GM18511 (cell line): ENCODE results near the gene HBD.
"Not testable (repeated sequence)": the region's sequence is repeated elsewhere in the genome, so short reads cannot be mapped to it uniquely, and the experiment has no call there.

ENCODE experiments used
- ATAC-seq: cut with Tn5 transposase; IDR thresholded peaks from one replicate; pipeline ENCODE4 v1.9.1; 2021; ENCODE audit warnings: mild to moderate bottlenecking, moderate library complexity; ENCODE audit not compliant: unreplicated experiment

HBD gene

GRCh38 chr11:5234381-5234834, at the start of gene HBD:
Gene HBD, minus strand, starts transcription at chr11:5234483. Its CDS starts 50 bp downstream, at chr11:5234433.
- peak; percentile 91 for ATAC-seq

- ATAC-seq, result no peak
Observed at GRCh38 chr11:5283882-5284281, 49.6 kb upstream of the HBD start.

GRCh38 chr11:5283086-5283485, 48.8 kb upstream of the HBD start:
- no peak for ATAC-seq

- no peak for ATAC-seq
Observed at GRCh38 chr11:5282628-5283027, 48.3 kb upstream of the HBD start.

- no peak for ATAC-seq
Observed at GRCh38 chr11:5281596-5281995, 47.3 kb upstream of the HBD start.

- peak; percentile 95 for ATAC-seq
Observed at GRCh38 chr11:5280582-5281102, 46.4 kb upstream of the HBD start.

GRCh38 chr11:5279471-5280090, 45.3 kb upstream of the HBD start:
- ATAC-seq, result no peak

GRCh38 chr11:5277807-5278382, 43.6 kb upstream of the HBD start:
- ATAC-seq, result peak; percentile 50

GRCh38 chr11:5276697-5277096, 42.4 kb upstream of the HBD start:
- ATAC-seq, result no peak

GRCh38 chr11:5275369-5276110, 41.3 kb upstream of the HBD start:
- no peak for ATAC-seq

- ATAC-seq, result no peak
Observed at GRCh38 chr11:5274395-5274794, 40.1 kb upstream of the HBD start.

GRCh38 chr11:5272395-5273017, 38.2 kb upstream of the HBD start:
- ATAC-seq, result no peak

GRCh38 chr11:5269715-5270147, 35.4 kb upstream of the HBD start, which contains the start of gene HBE1:
Gene HBE1, minus strand, starts transcription at chr11:5269945. Its CDS starts 55 bp downstream, at chr11:5269890.
- ATAC-seq, result no peak

- no peak for ATAC-seq
Observed at GRCh38 chr11:5267033-5267563, 32.8 kb upstream of the HBD start.

- no peak for ATAC-seq
Observed at GRCh38 chr11:5266609-5267008, 32.3 kb upstream of the HBD start.

- ATAC-seq, result no peak
Observed at GRCh38 chr11:5265832-5266231, 31.5 kb upstream of the HBD start.

- no peak for ATAC-seq
Observed at GRCh38 chr11:5258543-5259262, 24.4 kb upstream of the HBD start.

GRCh38 chr11:5257296-5257695, 23.0 kb upstream of the HBD start:
- no peak for ATAC-seq

- ATAC-seq, result not testable (repeated sequence)
Observed at GRCh38 chr11:5254646-5255413, 20.5 kb upstream of the HBD start, which contains the start of gene HBG2. Gene HBG2, minus strand, starts transcription at chr11:5254781. Its CDS starts 53 bp downstream, at chr11:5254728.
